IMR-90 (cell line): ENCODE measurements around the gene GATA5. TPM values are rescaled to one million over a fixed set of nuclear protein-coding genes. Genes with fewer than 3 reads are reported as not detected.

Experiments
- ATAC-seq: fragments of 200-7000 bp; cut with Tn5 transposase; 2 replicates; pipeline ENCODE4 v1.9.1; 2020; ENCODE audit warnings: low read depth, mild to moderate bottlenecking, moderate library complexity
- BruUV-seq: library from RNA; stranded (reverse); fragments of 400-500 nt; replicated peaks from 2 replicates; lab custom pipeline; 2021; lab: Mats Ljungman, UMichigan
- CTCF ChIA-PET: fragments of 300-600 bp; formaldehyde crosslinking; extraction: SDS; loops from one replicate; lab custom pipeline; 2021; ENCODE audit warnings: antibody characterized with exemption; lab: Yijun Ruan, JAX
- POLR2A ChIA-PET: fragments of 300-600 bp; sonication (Branson Sonifier 250); formaldehyde crosslinking; loops from one replicate; lab custom pipeline; 2022; ENCODE audit warnings: antibody characterized with exemption; ENCODE audit not compliant: unreplicated experiment; lab: Charles Lee
- DNase-seq: peaks from one replicate; pipeline ENCODE4 v3.0.0; 2013
- H2AFZ ChIP-seq: replicated peaks from 2 replicates; pipeline ENCODE3; 2013; ENCODE audit warnings: low read length, mild to moderate bottlenecking; ENCODE audit not compliant: poor library complexity
- H2AK5ac ChIP-seq: 2 replicates; pipeline ENCODE4 v1.6.1; 2013; ENCODE audit warnings: low read depth, low read length, inconsistent platforms
- H2AK9ac ChIP-seq: replicated peaks from 2 replicates; pipeline ENCODE3; 2013; ENCODE audit warnings: mild to moderate bottlenecking, low read depth, low read length, moderate library complexity; ENCODE audit not compliant: poor library complexity
- H2BK120ac ChIP-seq: 2 replicates; pipeline ENCODE4 v1.6.1; 2013; ENCODE audit warnings: low read depth, low read length, inconsistent platforms
- H2BK15ac ChIP-seq: 3 replicates; pipeline ENCODE4 v1.6.1; 2013; ENCODE audit warnings: low read depth, low read length, inconsistent platforms
- H2BK20ac ChIP-seq: 2 replicates; pipeline ENCODE4 v1.6.1; 2013; ENCODE audit warnings: low read depth, mild to moderate bottlenecking, inconsistent platforms, low read length, moderate library complexity
- H2BK5ac ChIP-seq: 2 replicates; pipeline ENCODE4 v1.6.1; 2013; ENCODE audit warnings: mild to moderate bottlenecking, low read depth, low read length, inconsistent platforms; ENCODE audit not compliant: poor library complexity, severe bottlenecking
- H3K14ac ChIP-seq: replicated peaks from 2 replicates; pipeline ENCODE4 v1.6.1; 2013; ENCODE audit warnings: low read depth, low read length, inconsistent platforms
- H3K18ac ChIP-seq: 2 replicates; pipeline ENCODE4 v1.6.1; 2013; ENCODE audit warnings: low read depth, low read length, control low read depth
- H3K23ac ChIP-seq: 2 replicates; pipeline ENCODE4 v1.6.1; 2013; ENCODE audit warnings: low read depth, low read length, inconsistent platforms
- H3K27ac ChIP-seq: 2 replicates; pipeline ENCODE4 v1.5.1; 2013; ENCODE audit warnings: mild to moderate bottlenecking, control low read depth, low read length; ENCODE audit not compliant: insufficient read depth
- H3K27me3 ChIP-seq: 2 replicates; pipeline ENCODE4 v1.6.1; 2013; ENCODE audit warnings: low read length; ENCODE audit not compliant: control insufficient read depth, insufficient read depth
- H3K36me3 ChIP-seq: 2 replicates; pipeline ENCODE4 v1.6.1; 2013; ENCODE audit warnings: low read length, mixed read lengths; ENCODE audit not compliant: control insufficient read depth, insufficient read depth
- H3K4ac ChIP-seq: 2 replicates; pipeline ENCODE4 v1.6.1; 2013; ENCODE audit warnings: low read depth, low read length, inconsistent platforms
- H3K4me1 ChIP-seq: 2 replicates; pipeline ENCODE4 v1.6.1; 2013; ENCODE audit warnings: low read length, mixed read lengths; ENCODE audit not compliant: control insufficient read depth, insufficient read depth
- H3K4me2 ChIP-seq: 2 replicates; pipeline ENCODE4 v1.6.1; 2013; ENCODE audit warnings: low read depth, mild to moderate bottlenecking, control low read depth, low read length, moderate library complexity
- H3K4me3 ChIP-seq: 2 replicates; pipeline ENCODE4 v1.5.1; 2013; ENCODE audit warnings: low read depth, mild to moderate bottlenecking, control low read depth, low read length, moderate library complexity; ENCODE audit not compliant: insufficient read depth
- H3K56ac ChIP-seq: 2 replicates; pipeline ENCODE4 v1.6.1; 2013; ENCODE audit warnings: low read length, inconsistent platforms; ENCODE audit not compliant: insufficient read depth; ENCODE audit errors: extremely low read depth
- H3K79me1 ChIP-seq, 2 experiments: 2 replicates each; pipeline ENCODE4 v1.6.1; 2013; ENCODE audit warnings: low read length in 2 of 2, inconsistent platforms in 1 of 2, low read depth in 1 of 2
- H3K9ac ChIP-seq: 2 replicates; pipeline ENCODE4 v1.6.1; 2013; ENCODE audit warnings: low read depth, low read length, control low read depth
- H3K9me1 ChIP-seq: 2 replicates; pipeline ENCODE4 v1.6.1; 2013; ENCODE audit warnings: low read length, inconsistent platforms; ENCODE audit not compliant: insufficient read depth
- H3K9me3 ChIP-seq: 2 replicates; pipeline ENCODE4 v1.6.1; 2013; ENCODE audit warnings: low read length; ENCODE audit not compliant: control insufficient read depth, insufficient read depth
- H4K20me1 ChIP-seq: 2 replicates; pipeline ENCODE4 v1.6.1; 2013; ENCODE audit warnings: low read length, inconsistent platforms; ENCODE audit not compliant: insufficient read depth
- H4K5ac ChIP-seq: 2 replicates; pipeline ENCODE4 v1.6.1; 2013; ENCODE audit warnings: mild to moderate bottlenecking, low read depth, low read length, control low read depth
- H4K8ac ChIP-seq, 2 experiments: 2 replicates each; pipeline ENCODE4 v1.6.1; 2013; ENCODE audit warnings: low read depth in 2 of 2, low read length in 2 of 2, control low read depth in 1 of 2, inconsistent platforms in 1 of 2
- H4K91ac ChIP-seq: 2 replicates; pipeline ENCODE4 v1.6.1; 2013; ENCODE audit warnings: low read depth, low read length, inconsistent platforms; ENCODE audit not compliant: insufficient read depth
- BHLHE40 ChIP-seq: fragments of 150-350 bp; IDR thresholded peaks from 2 replicates; pipeline ENCODE4 v1.6.1; 2016; ENCODE audit warnings: mild to moderate bottlenecking, low read depth, low read length
- CEBPB ChIP-seq: IDR thresholded peaks from 2 replicates; pipeline ENCODE4 v1.6.1; 2012; ENCODE audit warnings: low read depth, low read length, improper control_type of control experiment
- CHD1 ChIP-seq: IDR thresholded peaks from 2 replicates; pipeline ENCODE4 v1.6.1; 2012; ENCODE audit warnings: low read depth, low read length, improper control_type of control experiment
- MAFK ChIP-seq: IDR thresholded peaks from 2 replicates; pipeline ENCODE4 v1.6.1; 2012; ENCODE audit warnings: low read depth, low read length, improper control_type of control experiment
- MAZ ChIP-seq: IDR thresholded peaks from 2 replicates; pipeline ENCODE4 v1.6.1; 2012; ENCODE audit warnings: low read depth, mild to moderate bottlenecking, low read length, improper control_type of control experiment, moderate library complexity, borderline replicate concordance
- MXI1 ChIP-seq: IDR thresholded peaks from 2 replicates; pipeline ENCODE4 v1.6.1; 2012; ENCODE audit warnings: low read depth, mild to moderate bottlenecking, low read length, moderate library complexity, borderline replicate concordance
- NFE2L2 ChIP-seq: fragments of 150-350 bp; IDR thresholded peaks from 2 replicates; pipeline ENCODE4 v1.6.1; 2016; ENCODE audit warnings: low read depth, mild to moderate bottlenecking, low read length
- POLR2A ChIP-seq: IDR thresholded peaks from 2 replicates; pipeline ENCODE4 v1.6.1; 2012; ENCODE audit warnings: mild to moderate bottlenecking, low read depth, low read length
- RCOR1 ChIP-seq: IDR thresholded peaks from 2 replicates; pipeline ENCODE4 v1.6.1; 2012; ENCODE audit warnings: mild to moderate bottlenecking, low read length, improper control_type of control experiment; ENCODE audit not compliant: insufficient replicate concordance
- RFX5 ChIP-seq: IDR thresholded peaks from 2 replicates; pipeline ENCODE4 v1.8.0; 2012; ENCODE audit warnings: low read depth, mild to moderate bottlenecking, low read length, moderate library complexity
- WGBS, 2 experiments: methylation state at CpG; one replicate each; pipeline versions ENCODE4 v1.1.5 to v1.1.7; 2013; ENCODE audit warnings: missing lambda C conversion rate in 2 of 2; ENCODE audit not compliant: insufficient read length in 1 of 2; ENCODE audit errors: extremely low coverage in 2 of 2; 5-methylcytosine and 5-hydroxymethylcytosine counted together
- dilution Hi-C: fragments of 300-500 bp; cut with HindIII; formaldehyde crosslinking; loops from one replicate; pipeline ENCODE4 v1.14.3; 2018; ENCODE audit warnings: low sequenced_read_pairs; ENCODE audit not compliant: unreplicated experiment
- in situ Hi-C: fragments of 300-500 bp; cut with MboI; formaldehyde crosslinking; loops from 3 replicates; pipeline ENCODE4 v1.14.3; 2019; ENCODE audit warnings: low sequenced_read_pairs, inconsistent platforms, mixed read lengths
- intact Hi-C: fragments of 100-400 bp; cut with micrococcal nuclease; formaldehyde crosslinking; loops from 2 replicates; pipeline ENCODE4 v1.10.0; 2022
- polyA plus RNA-seq, 3 experiments: library from polyadenylated mRNA; depleted of rRNA; stranded (reverse); fragments of >200 nt; gene quantifications; 2 replicates each; pipeline ENCODE4 v1.2.3, GENCODE V29; 2012; ENCODE audit warnings: low replicate concordance in 1 of 3
- total RNA-seq: library from RNA; depleted of rRNA; stranded (reverse); fragments of >200 nt; gene quantifications from 2 replicates; pipeline ENCODE4 v1.2.3, GENCODE V29; 2012
- TF ChIP-seq, protein P1 (sequence below): fragments of 150-350 bp; IDR thresholded peaks from 2 replicates; pipeline ENCODE4 v1.6.1; 2016; ENCODE audit warnings: low read depth, mild to moderate bottlenecking, low read length, moderate library complexity, borderline replicate concordance
- TF ChIP-seq, protein P2 (sequence below): fragments of 150-350 bp; IDR thresholded peaks from 2 replicates; pipeline ENCODE4 v1.6.1; 2017; ENCODE audit warnings: mild to moderate bottlenecking, antibody characterized with exemption, low read length, low read depth

The GATA5 gene
- total and polyA plus RNA-seq, 2 of the 4 experiments (the other 2 are of a cell fraction) = not detected

DNA sequence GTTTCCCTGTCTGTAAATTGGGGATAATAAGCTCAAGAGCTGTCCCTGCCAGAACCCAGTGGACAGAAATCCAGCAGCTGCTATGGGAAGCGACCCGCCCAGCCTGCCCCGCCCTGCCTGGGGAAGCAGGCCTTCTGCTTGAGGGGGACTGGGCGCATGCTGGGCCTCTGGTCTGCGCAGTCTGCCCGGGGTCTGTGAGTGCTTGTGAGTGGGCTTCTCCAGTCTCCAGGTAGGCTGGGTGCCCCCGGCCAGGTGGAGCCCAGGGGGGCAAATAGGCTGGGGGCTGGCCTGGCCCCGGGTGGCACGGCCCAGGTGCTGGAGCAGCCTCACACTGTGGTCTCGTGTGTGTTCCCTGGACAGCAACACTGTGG lies 47.8 kb downstream of the GATA5 start:
- Histone ChIP-seq H4K20me1 (no peaks in the 10 kb centered on the region), H2BK20ac (no peak overlapping the region), H3K9me1 (no peaks in the 10 kb centered on the region), H4K8ac (no peak overlapping the region), H4K5ac (no peak overlapping the region), H3K14ac (no peak overlapping the region), H2AK9ac (no peak overlapping the region), H4K91ac (no peak overlapping the region), H3K4me3 (no peak overlapping the region), H2BK120ac (no peak overlapping the region), H2AFZ (no peak overlapping the region), H3K27me3 (peaks cover 48% of the 10 kb centered on the region), H3K4ac (no peak overlapping the region), H3K9me3 (no peaks in the 10 kb centered on the region), H2BK15ac (no peak overlapping the region), H3K4me2 (no peak overlapping the region), H3K56ac (no peak overlapping the region), H3K79me1 (no peaks in the 10 kb centered on the region), H2BK5ac (no peak overlapping the region), H3K36me3 (no peaks in the 10 kb centered on the region), H2AK5ac (no peak overlapping the region), H3K4me1 (no peaks in the 10 kb centered on the region), H3K27ac (no peak overlapping the region), H3K18ac (no peak overlapping the region), H3K23ac (no peak overlapping the region), H3K9ac (no peak overlapping the region)
- in situ Hi-C loops (no loop called here), intact Hi-C loops (no loop called here), dilution Hi-C loops (no loop called here)
- 60% methylated on average over 1 of the region's 10 CpGs; no CpG with 5 or more reads in 1 of the 2 experiments for WGBS, 2 experiments
- ChIA-PET CTCF (no interaction called here), POLR2A (no interaction called here)
- no TSS peak for BruUV-seq
- TF ChIP-seq, protein P1, sequence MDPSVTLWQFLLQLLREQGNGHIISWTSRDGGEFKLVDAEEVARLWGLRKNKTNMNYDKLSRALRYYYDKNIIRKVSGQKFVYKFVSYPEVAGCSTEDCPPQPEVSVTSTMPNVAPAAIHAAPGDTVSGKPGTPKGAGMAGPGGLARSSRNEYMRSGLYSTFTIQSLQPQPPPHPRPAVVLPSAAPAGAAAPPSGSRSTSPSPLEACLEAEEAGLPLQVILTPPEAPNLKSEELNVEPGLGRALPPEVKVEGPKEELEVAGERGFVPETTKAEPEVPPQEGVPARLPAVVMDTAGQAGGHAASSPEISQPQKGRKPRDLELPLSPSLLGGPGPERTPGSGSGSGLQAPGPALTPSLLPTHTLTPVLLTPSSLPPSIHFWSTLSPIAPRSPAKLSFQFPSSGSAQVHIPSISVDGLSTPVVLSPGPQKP = no peak
- no peak for TF ChIP-seq BHLHE40
- TF ChIP-seq NFE2L2 = no peak
- TF ChIP-seq MAFK = no peak
- TF ChIP-seq, protein P2, sequence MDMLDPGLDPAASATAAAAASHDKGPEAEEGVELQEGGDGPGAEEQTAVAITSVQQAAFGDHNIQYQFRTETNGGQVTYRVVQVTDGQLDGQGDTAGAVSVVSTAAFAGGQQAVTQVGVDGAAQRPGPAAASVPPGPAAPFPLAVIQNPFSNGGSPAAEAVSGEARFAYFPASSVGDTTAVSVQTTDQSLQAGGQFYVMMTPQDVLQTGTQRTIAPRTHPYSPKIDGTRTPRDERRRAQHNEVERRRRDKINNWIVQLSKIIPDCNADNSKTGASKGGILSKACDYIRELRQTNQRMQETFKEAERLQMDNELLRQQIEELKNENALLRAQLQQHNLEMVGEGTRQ = no peak
- TF ChIP-seq CHD1 = no peak
- TF ChIP-seq MXI1 = no peak
- TF ChIP-seq POLR2A = no peak
- no peak for TF ChIP-seq CEBPB
- TF ChIP-seq MAZ = no peak
- TF ChIP-seq RFX5 = no peak
- no peak for TF ChIP-seq RCOR1
- ATAC-seq = no peak
- no peak for DNase-seq
